ENCODE data around the gene NCOA3.

Gene NCOA3

GRCh38 chr20:47684306-47685080, 182.8 kb downstream of the NCOA3 start:
- DNase-seq, result no peak

- no peak for DNase-seq
Measured at GRCh38 chr20:47686545-47686944, 184.9 kb downstream of the NCOA3 start.

GRCh38 chr20:47687095-47687987, 185.7 kb downstream of the NCOA3 start:
- no peak for DNase-seq

DNA sequence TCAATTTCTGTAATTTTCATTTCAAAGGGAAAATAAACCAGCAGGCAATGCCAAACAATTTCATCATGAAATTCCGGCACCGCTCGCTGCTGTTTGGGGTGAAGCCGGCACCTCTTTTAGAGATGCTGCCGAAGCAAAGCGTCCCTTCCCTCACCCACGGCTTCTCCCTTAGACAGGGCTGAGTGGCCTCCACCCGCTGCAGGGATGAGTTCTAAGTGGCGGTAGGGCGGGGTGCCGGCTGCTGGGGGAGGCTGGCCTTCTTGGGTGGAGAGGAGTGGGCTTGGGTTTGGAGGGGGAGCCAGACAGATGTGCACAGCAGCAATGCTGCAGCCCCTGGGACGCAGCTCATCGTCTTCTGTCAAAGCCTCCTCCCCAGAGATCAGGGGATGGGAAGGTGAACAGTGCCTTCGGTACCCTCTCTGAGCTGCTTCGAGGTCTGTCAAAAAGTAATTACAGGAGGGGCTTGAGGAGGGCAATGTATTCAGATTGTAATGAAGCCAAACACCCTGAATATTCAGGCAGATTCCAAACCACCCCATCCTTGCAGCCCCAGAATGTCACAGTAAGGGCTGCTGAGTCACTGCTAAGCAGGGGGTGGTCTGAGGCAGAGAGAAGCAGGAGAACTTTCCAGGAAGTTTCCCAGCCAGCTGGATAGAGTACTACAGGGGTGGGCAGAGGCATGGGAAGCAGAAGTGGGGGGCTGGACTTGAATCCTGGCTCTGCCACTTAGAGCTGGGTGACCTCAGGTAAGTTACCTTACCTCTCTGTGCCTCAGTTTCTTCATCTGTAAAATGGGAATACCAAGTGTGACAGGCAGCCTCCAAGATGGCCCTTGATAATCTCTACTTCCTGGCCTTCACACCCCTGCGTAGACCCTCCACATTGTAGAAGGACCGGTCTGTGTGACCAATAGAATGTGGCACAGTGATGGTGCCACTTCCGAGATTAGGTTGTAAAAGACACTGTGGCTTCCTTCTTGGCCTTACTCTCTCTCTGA, 187.0 kb downstream of the NCOA3 start:
- no peak for DNase-seq

DNA sequence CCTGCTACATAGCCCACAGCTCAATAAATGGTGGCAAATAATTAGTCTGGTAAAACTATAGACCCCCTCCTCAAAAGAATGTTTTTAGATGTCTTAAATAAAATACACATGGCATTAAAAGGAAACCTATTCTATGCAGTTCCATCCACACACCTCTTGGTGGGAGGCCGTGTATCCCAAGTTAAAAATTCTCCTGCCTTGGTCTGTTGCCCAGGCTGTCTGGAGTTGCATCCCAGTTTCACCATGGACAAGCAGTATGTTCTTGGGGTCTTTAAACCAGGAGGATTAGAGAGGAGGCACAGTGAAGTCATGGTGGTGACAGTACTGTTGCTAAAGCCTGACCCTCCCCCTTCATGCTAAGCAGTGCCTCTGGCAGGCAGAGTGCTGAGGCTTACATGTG, 188.0 kb downstream of the NCOA3 start:
- DNase-seq, result no peak

GRCh38 chr20:47691625-47692024, 189.9 kb downstream of the NCOA3 start:
- DNase-seq, result no peak

DNA sequence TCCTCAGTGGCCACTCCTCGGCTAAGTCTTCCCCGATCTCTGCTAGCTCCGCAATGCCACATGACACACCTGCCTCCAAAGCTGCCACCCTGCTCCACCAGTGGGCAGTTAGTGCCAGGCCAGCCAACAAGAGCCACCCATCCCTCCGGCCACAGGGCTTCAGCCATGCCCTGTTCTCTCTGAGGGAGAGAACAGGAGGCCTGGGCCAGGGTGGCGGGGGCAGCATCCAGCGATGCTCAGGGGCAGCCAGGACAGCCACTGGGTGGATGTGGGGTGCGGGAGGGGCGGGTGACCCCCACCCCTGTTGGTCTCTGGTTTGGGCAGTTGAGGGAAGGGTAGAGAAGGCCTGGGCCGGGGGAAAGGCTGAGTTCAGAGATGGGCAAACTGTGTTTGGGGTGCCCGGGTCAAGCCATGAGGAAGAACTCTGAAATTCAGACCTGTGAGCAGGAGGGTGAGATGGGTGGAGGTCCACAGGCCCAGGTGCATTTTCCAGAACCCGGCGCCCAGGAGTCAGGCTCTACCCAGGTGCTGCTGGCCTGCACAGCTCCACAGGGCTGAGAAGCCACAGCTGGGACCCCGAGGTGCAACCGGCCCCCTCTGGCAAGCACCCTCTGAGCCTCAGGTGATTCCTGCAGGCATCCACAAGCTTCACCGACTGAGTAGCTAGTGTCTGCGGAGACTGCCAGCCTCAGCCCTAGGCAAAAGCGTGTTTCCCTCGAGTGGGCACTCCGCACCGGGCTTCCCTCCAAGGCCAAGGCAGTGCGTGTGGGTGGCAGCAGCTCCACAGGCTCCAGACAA, 192.5 kb downstream of the NCOA3 start:
- DNase-seq, result no peak

DNA sequence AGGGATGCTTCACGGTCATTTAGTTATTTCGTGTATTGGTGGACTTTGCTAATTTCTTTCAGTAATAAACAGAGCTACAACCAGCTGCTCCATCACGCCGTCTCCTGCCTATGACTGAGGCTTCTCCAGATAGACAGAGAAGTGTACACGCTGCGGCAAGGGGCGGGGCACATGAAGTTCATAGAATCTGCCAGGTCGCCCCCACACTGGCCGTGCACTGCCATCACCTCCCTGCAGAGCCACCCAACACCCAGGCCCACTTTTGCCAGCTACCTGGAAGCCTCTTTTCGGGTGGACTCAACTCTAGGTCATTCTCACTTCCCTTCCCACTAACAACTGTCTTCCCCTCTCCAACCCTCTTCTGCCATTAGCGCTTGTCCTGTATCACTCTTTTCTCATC, 195.2 kb downstream of the NCOA3 start:
- DNase-seq, result no peak

DNA sequence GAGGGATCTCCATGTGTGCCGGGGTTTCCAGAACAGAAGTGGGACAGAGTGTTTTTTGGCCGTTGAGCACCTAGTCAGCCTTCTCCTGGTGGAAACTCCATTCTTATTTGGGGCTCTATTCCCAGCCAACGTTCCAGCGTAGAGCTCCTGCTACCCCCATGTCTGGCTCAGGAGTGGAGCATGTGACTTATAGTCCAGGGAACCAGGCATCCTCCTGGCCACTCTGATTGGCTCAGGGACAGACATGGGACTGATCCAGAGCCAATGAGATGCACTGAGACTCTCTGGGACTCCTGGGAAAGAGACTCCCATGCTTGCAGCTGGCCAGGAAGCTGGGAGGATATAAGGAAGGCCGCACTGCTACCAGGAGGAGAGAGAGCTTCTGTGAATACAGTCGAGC, 196.5 kb downstream of the NCOA3 start:
- DNase-seq, result no peak

DNA sequence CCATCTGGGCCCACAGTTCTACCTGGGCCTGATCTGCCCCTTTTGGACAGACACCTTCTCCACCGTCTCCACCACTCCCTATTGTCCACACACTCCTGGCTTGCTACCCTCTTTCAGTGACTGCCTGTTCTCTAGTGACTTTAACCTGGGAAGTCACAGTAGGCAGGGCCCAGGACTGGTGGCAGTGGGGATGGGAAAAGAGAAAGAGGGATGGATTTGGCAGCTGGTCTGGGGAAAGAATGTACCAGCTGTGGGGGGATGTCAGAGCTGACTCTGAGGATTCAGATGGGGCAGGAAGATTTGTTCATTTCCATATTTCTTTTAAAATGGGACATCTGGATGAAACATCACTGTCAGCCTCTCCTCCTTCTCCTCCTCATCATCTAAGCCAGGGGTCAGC, 198.1 kb downstream of the NCOA3 start:
- no peak for DNase-seq

GRCh38 chr20:47700327-47700726, 198.6 kb downstream of the NCOA3 start:
- no peak for DNase-seq

DNA sequence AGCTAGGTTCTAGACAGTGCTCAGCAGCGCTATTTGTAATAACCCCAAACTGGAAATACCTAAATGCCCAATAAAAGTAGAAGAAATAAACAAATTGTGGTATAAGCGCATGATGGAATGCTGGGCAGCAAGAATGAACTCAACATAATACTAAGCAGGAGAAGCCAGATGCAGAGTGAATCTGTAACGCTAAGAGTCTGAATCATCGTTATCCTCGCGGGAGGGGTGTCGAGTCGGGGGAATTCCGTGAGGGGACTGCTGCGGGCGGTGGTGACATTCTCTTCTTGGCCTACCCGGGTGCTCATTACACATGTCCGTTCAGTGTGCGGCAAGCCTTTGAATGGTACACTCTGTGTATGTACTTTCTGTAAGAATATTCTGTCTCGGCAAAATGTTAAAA, 199.9 kb downstream of the NCOA3 start:
- no peak for DNase-seq

- no peak for DNase-seq
Measured at GRCh38 chr20:47703748-47704147, 202.1 kb downstream of the NCOA3 start.

DNA sequence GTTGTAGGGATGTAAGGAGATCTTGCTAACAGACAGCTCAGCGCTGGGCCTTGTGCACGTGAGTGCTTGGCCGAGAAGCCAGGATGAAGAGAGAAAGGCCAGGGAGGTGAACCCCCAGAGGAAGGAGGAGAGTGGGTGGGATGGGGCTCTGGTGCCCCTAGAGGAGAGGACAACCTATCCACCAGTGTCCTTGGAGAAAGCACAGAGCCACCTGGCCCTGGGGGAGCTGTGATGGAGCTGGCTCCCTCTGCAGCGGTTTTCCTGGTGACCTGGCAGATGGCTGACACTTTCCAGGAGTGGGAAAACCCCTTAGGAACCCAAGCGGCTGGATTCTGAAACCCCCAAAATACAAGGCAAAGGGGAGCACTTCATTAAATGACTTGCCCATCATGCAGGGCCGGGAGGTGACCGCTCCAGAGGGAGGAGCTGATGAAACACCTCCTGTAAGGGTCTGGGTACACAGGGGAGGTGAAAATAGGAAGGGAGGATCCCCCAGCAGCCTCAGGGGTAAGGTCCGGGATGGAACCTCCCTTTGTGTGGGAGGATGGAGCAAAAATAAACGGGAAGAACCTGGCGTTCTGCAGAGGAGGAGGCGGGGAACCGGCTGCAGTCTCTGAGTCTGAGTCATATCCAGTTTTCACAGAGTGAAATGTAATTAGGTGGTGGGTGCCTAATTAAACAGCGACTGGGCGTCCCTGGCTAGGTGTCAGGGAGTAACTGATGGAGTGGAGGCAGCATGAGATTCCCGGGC, 203.2 kb downstream of the NCOA3 start:
- no peak for DNase-seq

GRCh38 chr20:47705497-47705856, 203.8 kb downstream of the NCOA3 start:
- no peak for DNase-seq

DNA sequence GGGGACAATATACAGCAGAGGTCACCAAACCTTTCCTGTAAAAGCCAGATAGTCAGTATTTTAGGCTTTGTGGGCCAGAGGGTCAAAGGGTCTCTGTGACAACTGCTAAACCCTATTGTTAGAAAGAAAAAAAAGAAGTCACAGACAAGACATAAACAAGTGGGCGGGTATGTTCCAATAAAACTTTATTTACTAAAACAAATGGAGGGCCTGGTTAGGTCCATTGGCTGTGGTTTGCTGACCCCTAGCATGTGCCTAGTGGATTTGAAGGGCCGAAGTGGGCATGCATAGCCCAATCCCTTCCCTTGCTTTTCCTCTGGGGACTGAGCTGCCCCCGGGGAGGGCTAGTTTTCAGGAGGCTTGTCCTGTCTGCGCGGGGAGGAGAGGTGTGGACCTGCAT, 204.7 kb downstream of the NCOA3 start:
- no peak for DNase-seq
